Measurements from ENCODE around the gene S1PR1. TPM values are rescaled to one million over a fixed set of nuclear protein-coding genes. Genes with fewer than 3 reads are reported as not detected.
"Not testable (repeated sequence)": the region's sequence is repeated elsewhere in the genome, so short reads cannot be mapped to it uniquely, and the experiment has no call there.

S1PR1 gene
- total RNA-seq, 1 donor from 2014 or later: 85.2 TPM

GRCh38 chr1:101228424-101229134, 8.2 kb upstream of the S1PR1 start:
- ATAC-seq (ENCODE audit: low read depth) (no peak), DNase-seq (no peak)
- Mint-ChIP-seq H3K27me3 (no peaks in the 10 kb centered on the region), H3K9me3 (no peaks in the 10 kb centered on the region), H3K27ac (peak overlapping the region; percentile 46), H3K4me1 (peaks cover 21% of the 10 kb centered on the region), H3K4me3 (no peak overlapping the region), H3K36me3 (ENCODE audit: low read depth) (no peaks in the 10 kb centered on the region)
- intact Hi-C loops (cut with micrococcal nuclease): no loop called here
- ChIA-PET CTCF (interaction anchor here (1.2 kb wide), 1 partner anchor 60 kb away, joined by 4 read pairs; no protein-coding TSS in a partner anchor), POLR2A (interaction anchor here (0.7 to 1.8 kb wide), 5 partner anchors 8 to 210 kb away, joined by 3 to 7 read pairs (median 4); no protein-coding TSS in a partner anchor)
- no peak for TF ChIP-seq CTCF (IDR thresholded peaks at IDR 0.05)

- H3K9me3 Mint-ChIP-seq; DNase-seq; H3K27me3 Mint-ChIP-seq; H3K27ac Mint-ChIP-seq; H3K4me3 Mint-ChIP-seq; POLR2A ChIA-PET; ATAC-seq (ENCODE audit: low read depth); intact Hi-C loops (cut with micrococcal nuclease): not testable (repeated sequence)
- Mint-ChIP-seq H3K4me1 (peaks cover 39% of the 10 kb centered on the region), H3K36me3 (ENCODE audit: low read depth) (peaks cover 17% of the 10 kb centered on the region)
- CTCF ChIA-PET: interaction anchor here (2.1 kb wide), 1 partner anchor 56 kb away, joined by 10 read pairs; no protein-coding TSS in a partner anchor
Observed at GRCh38 chr1:101232182-101232581, 4.6 kb upstream of the S1PR1 start.

- Mint-ChIP-seq H3K27me3 (no peaks in the 10 kb centered on the region), H3K36me3 (ENCODE audit: low read depth) (peaks cover 26% of the 10 kb centered on the region), H3K9me3 (no peaks in the 10 kb centered on the region), H3K4me1 (peaks cover 39% of the 10 kb centered on the region), H3K27ac (peak overlapping the region; percentile 6), H3K4me3 (no peak overlapping the region)
- ChIA-PET CTCF (interaction anchor here (2.1 kb wide), 1 partner anchor 55 kb away, joined by 10 read pairs; no protein-coding TSS in a partner anchor), POLR2A (interaction anchor here (0.8 to 1.4 kb wide), 4 partner anchors 11 to 207 kb away, joined by 3 to 4 read pairs (median 3); partner anchors contain the start of gene DPH5)
- ATAC-seq (ENCODE audit: low read depth) (no peak), DNase-seq (no peak)
- no peak for TF ChIP-seq CTCF (IDR thresholded peaks at IDR 0.05)
- intact Hi-C loops (cut with micrococcal nuclease): no loop called here
Observed at GRCh38 chr1:101233495-101233894, 3.3 kb upstream of the S1PR1 start.

- H3K36me3 Mint-ChIP-seq (ENCODE audit: low read depth): peaks cover 43% of the 10 kb centered on the region
- intact Hi-C loops (cut with micrococcal nuclease): loop anchor here (1.0 to 5.0 kb wide), 6 partner anchors 13 to 210 kb away; partner anchors contain the start of gene DPH5
- H3K4me3 Mint-ChIP-seq: peak overlapping the region; percentile 98
- no peaks in the 10 kb centered on the region for H3K9me3 Mint-ChIP-seq
- ChIA-PET POLR2A (interaction anchor here (0.6 to 5.7 kb wide), 47 partner anchors 9 to 340 kb away, joined by 3 to 154 read pairs (median 6); partner anchors contain the start of genes DPH5, EXTL2 and SLC30A7), CTCF (interaction anchor here (0.7 to 7.0 kb wide), 9 partner anchors 11 to 314 kb away, joined by 3 to 96 read pairs (median 5); no protein-coding TSS in a partner anchor)
- H3K27ac Mint-ChIP-seq: peak overlapping the region; percentile 98
- ATAC-seq (ENCODE audit: low read depth) (no peak), DNase-seq (no peak)
- no peaks in the 10 kb centered on the region for H3K27me3 Mint-ChIP-seq
- peaks cover 50% of the 10 kb centered on the region for H3K4me1 Mint-ChIP-seq
- no peak for TF ChIP-seq CTCF (IDR thresholded peaks at IDR 0.05)
Observed at GRCh38 chr1:101235216-101235695, 1.6 kb upstream of the S1PR1 start.

GRCh38 chr1:101235696-101236515, 913 bp upstream of the S1PR1 start:
- Mint-ChIP-seq H3K36me3 (ENCODE audit: low read depth) (peaks cover 50% of the 10 kb centered on the region), H3K4me1 (peaks cover 54% of the 10 kb centered on the region), H3K27me3 (no peaks in the 10 kb centered on the region), H3K27ac (peak overlapping the region; percentile 98), H3K9me3 (no peaks in the 10 kb centered on the region), H3K4me3 (peak overlapping the region; percentile 98)
- no peak for TF ChIP-seq CTCF (IDR thresholded peaks at IDR 0.05)
- CTCF ChIA-PET: interaction anchor here (0.6 to 7.0 kb wide), 11 partner anchors 10 to 315 kb away, joined by 3 to 96 read pairs (median 5); no protein-coding TSS in a partner anchor
- POLR2A ChIA-PET: interaction anchor here (0.6 to 5.7 kb wide), 61 partner anchors 8 to 341 kb away, joined by 3 to 154 read pairs (median 5); partner anchors contain the start of genes DPH5, EXTL2 and SLC30A7
- ATAC-seq (ENCODE audit: low read depth) (peak; percentile 48), DNase-seq (peak; percentile 56)
- intact Hi-C loops (cut with micrococcal nuclease): loop anchor here (1.0 to 5.0 kb wide), 12 partner anchors 14 to 1103 kb away; partner anchors contain the start of genes DPH5, SASS6 and TRMT13

Data from activated B cell treated with CpG ODN at 0.5 μM for 24 hours (primary cell).